ENCODE results near the gene PPIL3. TPM values are rescaled to one million over a fixed set of nuclear protein-coding genes. Genes with fewer than 3 reads are reported as not detected.

Gene PPIL3
- total RNA-seq, 2 donors from 2014 or later, result 6.9 to 7.0 TPM

- DNase-seq (no peak), ATAC-seq (no peak)
- peaks cover 0 to 11% of the 10 kb centered on the region in 2 donors for H3K36me3 ChIP-seq (replicated peaks in 1 of 2; ENCODE audit: insufficient read depth in 1 of 2, low read depth in 2 of 2)
- intact Hi-C loops (cut with DNase I), result no loop called here
- H3K27me3 ChIP-seq, result no peaks in the 10 kb centered on the region
- H3K4me3 ChIP-seq, result no peak overlapping the region
- TF ChIP-seq POLR2A (IDR thresholded peaks at IDR 0.05), result no peak
- TF ChIP-seq, protein P1, sequence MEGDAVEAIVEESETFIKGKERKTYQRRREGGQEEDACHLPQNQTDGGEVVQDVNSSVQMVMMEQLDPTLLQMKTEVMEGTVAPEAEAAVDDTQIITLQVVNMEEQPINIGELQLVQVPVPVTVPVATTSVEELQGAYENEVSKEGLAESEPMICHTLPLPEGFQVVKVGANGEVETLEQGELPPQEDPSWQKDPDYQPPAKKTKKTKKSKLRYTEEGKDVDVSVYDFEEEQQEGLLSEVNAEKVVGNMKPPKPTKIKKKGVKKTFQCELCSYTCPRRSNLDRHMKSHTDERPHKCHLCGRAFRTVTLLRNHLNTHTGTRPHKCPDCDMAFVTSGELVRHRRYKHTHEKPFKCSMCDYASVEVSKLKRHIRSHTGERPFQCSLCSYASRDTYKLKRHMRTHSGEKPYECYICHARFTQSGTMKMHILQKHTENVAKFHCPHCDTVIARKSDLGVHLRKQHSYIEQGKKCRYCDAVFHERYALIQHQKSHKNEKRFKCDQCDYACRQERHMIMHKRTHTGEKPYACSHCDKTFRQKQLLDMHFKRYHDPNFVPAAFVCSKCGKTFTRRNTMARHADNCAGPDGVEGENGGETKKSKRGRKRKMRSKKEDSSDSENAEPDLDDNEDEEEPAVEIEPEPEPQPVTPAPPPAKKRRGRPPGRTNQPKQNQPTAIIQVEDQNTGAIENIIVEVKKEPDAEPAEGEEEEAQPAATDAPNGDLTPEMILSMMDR (IDR thresholded peaks at IDR 0.05), result no peak
- H3K27ac ChIP-seq, result no peak overlapping the region
- no peaks in the 10 kb centered on the region for H3K4me1 ChIP-seq
- no peaks in the 10 kb centered on the region for H3K9me3 ChIP-seq
These were observed 41.6 kb downstream of the PPIL3 start for GRCh38 chr2:200847269-200847668.

DNA sequence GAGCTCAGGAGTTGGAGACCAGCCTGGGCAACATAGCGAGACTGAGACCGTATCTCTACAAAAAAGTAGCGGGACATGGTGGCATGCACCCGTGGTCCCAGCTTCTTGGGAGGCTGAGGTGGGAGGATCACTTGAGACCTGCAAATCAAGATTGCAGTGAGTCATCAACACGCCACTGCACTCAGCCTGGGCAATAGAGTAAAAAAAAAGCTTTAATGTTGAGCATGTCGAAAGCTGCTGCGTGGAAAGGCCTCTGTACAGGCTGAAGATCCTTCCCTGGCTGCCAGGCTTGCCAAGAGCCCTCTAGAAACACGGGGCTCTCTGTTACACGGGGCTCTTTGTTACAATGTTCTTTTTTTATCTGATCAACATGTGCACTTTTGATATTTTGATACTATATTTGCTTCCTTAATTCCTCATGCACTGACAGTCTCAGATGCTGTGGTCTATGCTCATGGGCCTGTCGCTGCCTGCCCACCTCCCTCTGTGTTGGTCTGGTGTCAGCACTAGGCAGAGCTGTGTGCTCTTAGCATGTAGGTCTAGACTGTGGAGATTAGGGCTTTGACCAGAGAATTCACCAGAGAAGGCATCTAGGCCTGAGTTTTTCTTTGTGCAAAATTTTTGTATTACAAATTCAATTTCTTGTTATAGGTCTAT, 43.1 kb downstream of the PPIL3 start:
- H3K9me3 ChIP-seq, result no peaks in the 10 kb centered on the region
- no peaks in the 10 kb centered on the region for H3K36me3 ChIP-seq (replicated peaks in 1 of 2; ENCODE audit: insufficient read depth in 1 of 2, low read depth in 2 of 2)
- no peaks in the 10 kb centered on the region for H3K27me3 ChIP-seq
- H3K27ac ChIP-seq, result no peak overlapping the region
- no peak for TF ChIP-seq POLR2A (IDR thresholded peaks at IDR 0.05)
- TF ChIP-seq, protein P1 (IDR thresholded peaks at IDR 0.05), result no peak
- 86 to 94% methylated on average over 8 to 10 of the region's 10 CpGs for WGBS, 2 donors
- H3K4me3 ChIP-seq, result no peak overlapping the region
- no peaks in the 10 kb centered on the region for H3K4me1 ChIP-seq
- DNase-seq (no peak), ATAC-seq (no peak)
- intact Hi-C loops (cut with DNase I), result no loop called here

GRCh38 chr2:200845194-200845593, 43.7 kb downstream of the PPIL3 start:
- H3K27ac ChIP-seq, result no peak overlapping the region
- intact Hi-C loops (cut with DNase I), result no loop called here
- no peak for TF ChIP-seq POLR2A (IDR thresholded peaks at IDR 0.05)
- TF ChIP-seq, protein P1 (IDR thresholded peaks at IDR 0.05), result no peak
- ATAC-seq (no peak), DNase-seq (no peak)
- H3K36me3 ChIP-seq (replicated peaks in 1 of 2; ENCODE audit: insufficient read depth in 1 of 2, low read depth in 2 of 2), result no peaks in the 10 kb centered on the region
- H3K9me3 ChIP-seq, result no peaks in the 10 kb centered on the region
- no peak overlapping the region for H3K4me3 ChIP-seq
- no peaks in the 10 kb centered on the region for H3K4me1 ChIP-seq
- no peaks in the 10 kb centered on the region for H3K27me3 ChIP-seq
- WGBS, 2 donors, result 73 to 76% methylated on average over 3 to 4 of the region's 5 CpGs

GRCh38 chr2:200843993-200844948, 44.6 kb downstream of the PPIL3 start:
- WGBS, 2 donors, result 86% methylated on average over 10 to 24 of the region's 24 CpGs

More at GRCh38 chr2:200843993-200844948, 44.6 kb downstream of the PPIL3 start:
- no peak overlapping the region for H3K27ac ChIP-seq
- H3K4me1 ChIP-seq, result no peaks in the 10 kb centered on the region
- no peaks in the 10 kb centered on the region for H3K27me3 ChIP-seq
- no peak for TF ChIP-seq POLR2A (IDR thresholded peaks at IDR 0.05)
- TF ChIP-seq, protein P1 (IDR thresholded peaks at IDR 0.05), result no peak
- no peaks in the 10 kb centered on the region for H3K9me3 ChIP-seq
- DNase-seq (no peak), ATAC-seq (no peak)
- intact Hi-C loops (cut with DNase I), result no loop called here
- H3K4me3 ChIP-seq, result no peak overlapping the region
- no peaks in the 10 kb centered on the region for H3K36me3 ChIP-seq (replicated peaks in 1 of 2; ENCODE audit: insufficient read depth in 1 of 2, low read depth in 2 of 2)

All from body of pancreas (tissue), 4 donors.